T-helper 1 cell (primary cell): ENCODE results near the gene SOWAHB.

ENCODE experiments used
- DNase-seq, 5 donors: peaks; one replicate each; pipeline ENCODE4 v3.0.0-alpha.2; 2012 to 2020

Gene SOWAHB

GRCh38 chr4:76850010-76850441 lies 47.9 kb downstream of the SOWAHB start:
- no peak for DNase-seq
